ENCODE measurements around the gene MUC13.

The MUC13 gene, protein sequence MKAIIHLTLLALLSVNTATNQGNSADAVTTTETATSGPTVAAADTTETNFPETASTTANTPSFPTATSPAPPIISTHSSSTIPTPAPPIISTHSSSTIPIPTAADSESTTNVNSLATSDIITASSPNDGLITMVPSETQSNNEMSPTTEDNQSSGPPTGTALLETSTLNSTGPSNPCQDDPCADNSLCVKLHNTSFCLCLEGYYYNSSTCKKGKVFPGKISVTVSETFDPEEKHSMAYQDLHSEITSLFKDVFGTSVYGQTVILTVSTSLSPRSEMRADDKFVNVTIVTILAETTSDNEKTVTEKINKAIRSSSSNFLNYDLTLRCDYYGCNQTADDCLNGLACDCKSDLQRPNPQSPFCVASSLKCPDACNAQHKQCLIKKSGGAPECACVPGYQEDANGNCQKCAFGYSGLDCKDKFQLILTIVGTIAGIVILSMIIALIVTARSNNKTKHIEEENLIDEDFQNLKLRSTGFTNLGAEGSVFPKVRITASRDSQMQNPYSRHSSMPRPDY

DNA sequence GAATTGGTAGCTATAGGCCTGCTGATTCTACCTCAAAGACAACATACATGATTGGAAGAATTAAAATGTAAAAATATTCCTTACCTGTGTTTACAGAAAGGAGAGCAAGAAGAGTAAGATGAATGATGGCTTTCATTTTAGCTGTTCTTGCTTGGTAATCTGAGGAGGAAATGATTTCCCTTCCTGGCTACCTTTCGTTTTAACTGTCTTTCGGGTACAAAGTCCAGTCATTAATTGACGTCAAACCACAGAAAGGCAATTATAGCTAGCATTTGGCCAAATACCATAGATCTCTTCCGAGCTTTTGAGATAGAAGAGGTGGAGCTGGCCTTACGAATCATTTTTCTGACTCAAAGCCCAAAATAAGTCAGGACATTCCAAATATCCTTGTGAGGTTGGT, at the start of gene MUC13:
Gene MUC13 (minus strand): TSS at position 175 of the 400 bp plus-strand sequence. CDS start 39 bp downstream, at position 136.
- TF ChIP-seq, protein P1, sequence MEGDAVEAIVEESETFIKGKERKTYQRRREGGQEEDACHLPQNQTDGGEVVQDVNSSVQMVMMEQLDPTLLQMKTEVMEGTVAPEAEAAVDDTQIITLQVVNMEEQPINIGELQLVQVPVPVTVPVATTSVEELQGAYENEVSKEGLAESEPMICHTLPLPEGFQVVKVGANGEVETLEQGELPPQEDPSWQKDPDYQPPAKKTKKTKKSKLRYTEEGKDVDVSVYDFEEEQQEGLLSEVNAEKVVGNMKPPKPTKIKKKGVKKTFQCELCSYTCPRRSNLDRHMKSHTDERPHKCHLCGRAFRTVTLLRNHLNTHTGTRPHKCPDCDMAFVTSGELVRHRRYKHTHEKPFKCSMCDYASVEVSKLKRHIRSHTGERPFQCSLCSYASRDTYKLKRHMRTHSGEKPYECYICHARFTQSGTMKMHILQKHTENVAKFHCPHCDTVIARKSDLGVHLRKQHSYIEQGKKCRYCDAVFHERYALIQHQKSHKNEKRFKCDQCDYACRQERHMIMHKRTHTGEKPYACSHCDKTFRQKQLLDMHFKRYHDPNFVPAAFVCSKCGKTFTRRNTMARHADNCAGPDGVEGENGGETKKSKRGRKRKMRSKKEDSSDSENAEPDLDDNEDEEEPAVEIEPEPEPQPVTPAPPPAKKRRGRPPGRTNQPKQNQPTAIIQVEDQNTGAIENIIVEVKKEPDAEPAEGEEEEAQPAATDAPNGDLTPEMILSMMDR (IDR thresholded peaks at IDR 0.05): no peak
- TF ChIP-seq ZFX (IDR thresholded peaks at IDR 0.05; ENCODE audit: borderline replicate concordance): no peak
- H3K27ac ChIP-seq: peak within 1 kb of the TSS; percentile 93

DNA sequence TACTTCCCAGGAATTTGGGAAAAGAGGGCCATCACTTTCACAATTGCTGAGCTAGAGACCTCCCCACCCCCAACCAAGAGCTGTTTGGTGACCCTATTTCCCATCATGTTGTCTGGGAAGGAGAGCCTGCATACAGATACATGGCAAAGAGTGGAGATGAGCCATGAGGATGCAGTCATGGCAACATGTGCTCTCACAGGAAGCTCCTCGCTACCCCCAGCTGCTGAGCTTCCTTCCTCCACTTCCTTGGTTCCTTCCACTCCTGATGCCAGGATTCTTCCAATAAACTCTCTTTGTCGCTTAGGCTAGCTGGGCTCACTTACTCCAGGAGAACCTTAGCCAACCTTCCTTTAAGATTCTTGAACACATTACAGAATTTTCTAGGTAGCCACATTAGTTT, 48.3 kb upstream of the MUC13 start:
- no peak overlapping the region for H3K27ac ChIP-seq

GRCh38 chr3:124981472-124981871, 46.9 kb upstream of the MUC13 start:
- no peak overlapping the region for H3K27ac ChIP-seq
- TF ChIP-seq, protein P1 (IDR thresholded peaks at IDR 0.05): no peak
- no peak for TF ChIP-seq ZFX (IDR thresholded peaks at IDR 0.05; ENCODE audit: borderline replicate concordance)

More for the DNA sequence above, 48.3 kb upstream of the MUC13 start:
- no peak for TF ChIP-seq ZFX (IDR thresholded peaks at IDR 0.05; ENCODE audit: borderline replicate concordance)
- TF ChIP-seq, protein P1 (IDR thresholded peaks at IDR 0.05): no peak

- H3K27ac ChIP-seq: no peak overlapping the region
- TF ChIP-seq, protein P1 (IDR thresholded peaks at IDR 0.05): no peak
- TF ChIP-seq ZFX (IDR thresholded peaks at IDR 0.05; ENCODE audit: borderline replicate concordance): no peak
Measured at GRCh38 chr3:124978627-124979026, 44.1 kb upstream of the MUC13 start.

DNA sequence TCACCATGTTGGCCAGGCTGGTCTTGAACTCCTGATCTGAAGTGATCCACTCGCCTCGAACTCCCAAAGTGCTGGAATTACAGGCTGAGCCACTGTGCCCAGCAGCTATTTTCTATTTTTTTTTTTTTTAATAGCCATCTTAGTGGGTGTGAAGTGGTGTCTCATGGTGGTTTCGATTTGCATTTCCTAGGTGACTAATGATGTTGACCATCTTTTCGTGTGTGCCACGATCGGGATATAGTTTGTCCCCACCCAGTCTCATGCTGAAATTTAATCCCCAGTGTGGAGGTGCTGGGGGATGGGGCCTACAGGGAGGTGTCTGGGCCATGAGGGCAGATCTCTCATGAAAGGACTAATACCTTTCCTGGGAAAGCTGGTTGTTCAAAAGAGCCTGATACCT, 41.8 kb upstream of the MUC13 start:
- no peak overlapping the region for H3K27ac ChIP-seq
- TF ChIP-seq ZFX (IDR thresholded peaks at IDR 0.05; ENCODE audit: borderline replicate concordance): no peak
- TF ChIP-seq, protein P1 (IDR thresholded peaks at IDR 0.05): no peak

DNA sequence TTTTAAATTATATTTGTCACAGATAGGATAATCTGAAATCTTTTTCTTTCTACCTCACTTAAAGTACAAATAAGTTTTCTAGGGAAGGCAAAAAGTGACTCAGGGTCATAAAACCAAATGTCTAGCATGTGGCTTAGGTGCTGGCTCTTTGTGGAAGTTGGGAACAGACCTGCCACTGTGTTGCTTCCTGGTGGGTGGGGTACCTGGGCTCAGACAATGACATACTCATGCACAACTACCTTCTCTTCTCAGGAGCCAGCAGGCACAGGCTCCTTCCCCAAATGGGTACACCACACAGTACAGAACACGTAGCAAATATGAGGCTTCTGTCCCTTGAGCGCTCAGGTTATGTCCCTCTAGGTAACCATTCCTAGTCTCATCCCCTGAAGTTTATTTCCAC, 40.1 kb upstream of the MUC13 start:
- H3K27ac ChIP-seq: no peak overlapping the region
- no peak for TF ChIP-seq ZFX (IDR thresholded peaks at IDR 0.05; ENCODE audit: borderline replicate concordance)

DNA sequence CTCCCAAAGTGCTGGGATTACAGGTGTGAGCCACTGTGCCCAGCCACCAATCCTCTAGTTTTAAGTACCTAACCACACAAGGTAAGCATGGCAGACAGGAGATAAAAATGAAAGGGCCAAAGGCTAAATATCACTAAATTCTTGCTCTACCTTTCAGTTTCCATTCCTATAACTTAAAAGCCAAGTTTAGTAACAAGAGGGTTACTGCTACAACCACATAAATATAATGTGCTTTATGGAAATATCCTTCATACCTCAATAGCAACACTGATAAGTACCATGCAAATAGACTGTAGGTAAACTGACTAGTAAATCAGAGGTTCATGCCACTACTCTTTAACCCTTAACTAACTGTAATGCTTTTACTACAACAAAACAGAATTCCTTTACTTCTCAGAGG, 38.7 kb upstream of the MUC13 start:
- no peak for TF ChIP-seq ZFX (IDR thresholded peaks at IDR 0.05; ENCODE audit: borderline replicate concordance)
- TF ChIP-seq, protein P1 (IDR thresholded peaks at IDR 0.05): no peak
- no peak overlapping the region for H3K27ac ChIP-seq
